Caki2 (cell line): ENCODE data around the gene TUT4. TPM values are rescaled to one million over a fixed set of nuclear protein-coding genes. Genes with fewer than 3 reads are reported as not detected.

Experiments
- DNase-seq: peaks from one replicate; pipeline ENCODE4 v3.0.0-alpha.2; 2015; ENCODE audit warnings: low read depth
- in situ Hi-C: cut with HindIII; loops from 2 replicates; pipeline ENCODE4 v1.10.0; 2016; ENCODE audit warnings: low sequenced_read_pairs, low pct_unique_long_range_greater_than_20kb, mixed read lengths
- total RNA-seq: library from RNA; depleted of rRNA; stranded (reverse); fragments of >200 nt; shearing (Covaris generic); gene quantifications from 2 replicates; pipeline ENCODE4 v1.2.3, GENCODE V29; 2014; ENCODE audit warnings: low replicate concordance

TUT4 gene
- total RNA-seq, 1 experiment from 2014 or later: 9.4 TPM

- DNase-seq: no peak
- in situ Hi-C loops: no loop called here
Observed at GRCh38 chr1:52504720-52505119, 48.2 kb downstream of the TUT4 start.

- no peak for DNase-seq
- in situ Hi-C loops: no loop called here
Observed at GRCh38 chr1:52503706-52504105, 49.2 kb downstream of the TUT4 start.

- DNase-seq: no peak
- in situ Hi-C loops: no loop called here
Observed at GRCh38 chr1:52502789-52503188, 50.1 kb downstream of the TUT4 start.

- DNase-seq: no peak
- in situ Hi-C loops: no loop called here
Observed at GRCh38 chr1:52487632-52488031, 65.3 kb downstream of the TUT4 start.

GRCh38 chr1:52482326-52483004 lies 70.4 kb downstream of the TUT4 start:
- no peak for DNase-seq
- in situ Hi-C loops: no loop called here

GRCh38 chr1:52479076-52479475 lies 73.8 kb downstream of the TUT4 start:
- in situ Hi-C loops: no loop called here

GRCh38 chr1:52477876-52478275 lies 75.0 kb downstream of the TUT4 start:
- in situ Hi-C loops: no loop called here
- no peak for DNase-seq

More at GRCh38 chr1:52479076-52479475, 73.8 kb downstream of the TUT4 start:
- no peak for DNase-seq

GRCh38 chr1:52476943-52477342 lies 75.9 kb downstream of the TUT4 start:
- in situ Hi-C loops: no loop called here
- no peak for DNase-seq

GRCh38 chr1:52474807-52475206 lies 78.1 kb downstream of the TUT4 start:
- no peak for DNase-seq
- in situ Hi-C loops: no loop called here

- in situ Hi-C loops: no loop called here
- DNase-seq: no peak
Observed at GRCh38 chr1:52473039-52473438, 79.9 kb downstream of the TUT4 start.

- DNase-seq: no peak
- in situ Hi-C loops: no loop called here
Observed at GRCh38 chr1:52472384-52472783, 80.5 kb downstream of the TUT4 start.

GRCh38 chr1:52469108-52469507 lies 83.8 kb downstream of the TUT4 start:
- in situ Hi-C loops: no loop called here
- no peak for DNase-seq

- in situ Hi-C loops: no loop called here
- DNase-seq: no peak
Observed at GRCh38 chr1:52463891-52464290, 89.0 kb downstream of the TUT4 start.

- in situ Hi-C loops: no loop called here
- no peak for DNase-seq
Observed at GRCh38 chr1:52461821-52462220, 91.1 kb downstream of the TUT4 start.

- DNase-seq: no peak
- in situ Hi-C loops: no loop called here
Observed at GRCh38 chr1:52460694-52461093, 92.2 kb downstream of the TUT4 start.

- no peak for DNase-seq
- in situ Hi-C loops: no loop called here
Observed at GRCh38 chr1:52455686-52456085, 97.2 kb downstream of the TUT4 start.

- in situ Hi-C loops: no loop called here
- DNase-seq: no peak
Observed at GRCh38 chr1:52454779-52455178, 98.1 kb downstream of the TUT4 start.

- in situ Hi-C loops: no loop called here
- no peak for DNase-seq
Observed at GRCh38 chr1:52454127-52454526, 98.8 kb downstream of the TUT4 start.

GRCh38 chr1:52444463-52444862 lies 108.4 kb downstream of the TUT4 start:
- in situ Hi-C loops: no loop called here
- DNase-seq: no peak

GRCh38 chr1:52439976-52440375 lies 112.9 kb downstream of the TUT4 start:
- in situ Hi-C loops: no loop called here
- no peak for DNase-seq
